Keratinocyte (primary cell): ENCODE measurements around the gene CIB1.

ENCODE experiments used
- CTCF ChIP-seq, 3 experiments: IDR thresholded peaks in 1 of 3; conservative IDR thresholded peaks in 1 of 3; optimal IDR thresholded peaks in 1 of 3; 2 replicates in 2 of 3; 3 replicates in 1 of 3; pipeline versions ENCODE3 to v1.5.1; 2011; ENCODE audit warnings: low read length in 3 of 3, mild to moderate bottlenecking in 3 of 3, moderate library complexity in 2 of 3, control low read depth in 1 of 3, inconsistent platforms in 1 of 3; ENCODE audit not compliant: insufficient read depth in 2 of 3; ENCODE audit errors: extremely low read depth in 1 of 3
- EZH2 ChIP-seq: IDR thresholded peaks from one replicate; pipeline ENCODE4 v1.6.1; 2012; ENCODE audit warnings: inconsistent platforms, mild to moderate bottlenecking, low read length, moderate library complexity

- TF ChIP-seq CTCF (optimal IDR thresholded peaks at IDR 0.05 in 1 of 3, IDR thresholded peaks at IDR 0.05 in 1 of 3, conservative IDR thresholded peaks at IDR 0.05 in 1 of 3; ENCODE audit: extremely low read depth in 1 of 3, insufficient read depth in 2 of 3, low read length in 3 of 3) (no peak), EZH2 (no peak)
Observed at GRCh38 chr15:90225504-90226234, 8.1 kb downstream of the CIB1 start.
